HG03575 (cell line): ENCODE results near the gene CHID1.

Source experiments
- ATAC-seq: cut with Tn5 transposase; IDR thresholded peaks from one replicate; pipeline ENCODE4 v1.9.1; 2021; ENCODE audit not compliant: unreplicated experiment, insufficient number of reproducible peaks, low FRiP score; ENCODE audit errors: extremely low read depth

CHID1 gene

DNA sequence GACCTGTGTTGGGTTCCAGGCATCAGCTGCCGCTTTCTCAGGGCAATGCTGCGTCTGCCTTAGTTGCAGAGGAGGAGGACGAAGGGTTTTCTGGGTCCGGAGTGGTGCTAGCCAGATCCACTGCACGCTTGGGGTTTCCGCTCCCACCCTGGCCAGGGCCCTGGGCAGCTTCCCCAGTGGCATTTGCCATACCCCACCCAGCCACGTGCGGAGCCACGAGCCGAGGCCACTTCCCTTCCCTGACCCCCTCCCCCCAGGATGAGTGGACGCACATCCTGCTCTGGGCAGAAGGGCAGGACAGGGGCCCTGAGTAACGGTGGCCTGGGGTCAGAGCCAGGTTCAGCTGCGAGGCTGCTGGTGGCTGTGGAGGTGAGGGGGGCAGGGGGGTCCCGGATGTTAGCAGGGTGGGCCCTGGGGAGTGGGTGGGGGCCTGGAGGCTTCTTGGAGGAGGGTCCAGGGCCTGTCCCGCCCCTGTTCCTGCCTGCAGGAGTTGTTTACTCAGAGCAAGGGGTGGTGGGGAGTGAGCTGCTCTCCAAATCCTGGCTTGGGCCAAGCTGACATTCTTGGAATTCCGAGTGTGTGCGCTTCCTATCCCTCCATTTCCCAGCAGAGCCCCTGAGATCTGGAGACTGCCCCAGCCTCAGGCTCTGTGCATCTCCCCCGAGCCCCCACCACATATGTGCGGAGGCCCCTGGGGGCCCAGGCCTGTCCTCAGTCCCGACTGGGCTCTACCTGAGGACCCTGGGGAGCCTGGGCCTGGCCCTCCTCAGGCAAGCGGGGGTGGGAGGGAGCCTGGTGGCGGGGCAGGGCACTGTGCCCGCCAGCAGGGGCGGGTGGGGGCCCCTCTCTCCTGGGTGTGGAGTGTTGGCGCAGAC, 66.6 kb downstream of the CHID1 start:
- no peak for ATAC-seq

DNA sequence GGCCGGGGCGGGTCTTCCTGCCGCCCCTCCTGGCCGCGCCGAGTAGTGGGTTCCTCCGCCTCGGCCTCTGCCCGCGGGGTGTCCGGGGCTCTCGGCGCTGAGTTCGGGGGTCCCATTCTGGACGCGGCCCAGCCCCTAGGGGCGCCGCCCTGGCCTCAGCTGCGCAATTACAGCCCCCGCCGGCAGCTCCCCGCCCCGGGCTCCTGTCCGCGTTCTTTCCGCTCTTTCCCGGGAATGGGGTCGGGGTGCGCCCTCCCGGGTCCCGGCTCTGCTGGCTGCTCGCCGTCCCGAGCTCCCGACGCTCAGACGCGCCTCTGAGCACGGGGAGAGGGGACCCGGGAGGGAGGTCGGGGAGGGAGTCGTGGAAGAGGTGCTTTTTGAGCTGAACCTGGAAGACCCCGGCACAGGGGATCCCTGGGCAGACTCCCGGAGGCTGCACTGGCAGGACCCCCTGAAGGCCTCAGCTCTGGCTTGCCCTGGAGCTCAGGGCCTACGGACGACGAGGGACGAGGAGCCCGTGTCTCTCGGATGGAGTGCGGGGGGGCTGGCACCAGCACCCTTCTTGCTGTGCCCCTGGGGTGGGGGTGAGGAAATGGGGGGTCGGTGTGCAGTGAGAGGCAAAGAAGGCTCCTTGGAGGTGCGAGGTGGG, 67.4 kb downstream of the CHID1 start:
- ATAC-seq, result no peak

DNA sequence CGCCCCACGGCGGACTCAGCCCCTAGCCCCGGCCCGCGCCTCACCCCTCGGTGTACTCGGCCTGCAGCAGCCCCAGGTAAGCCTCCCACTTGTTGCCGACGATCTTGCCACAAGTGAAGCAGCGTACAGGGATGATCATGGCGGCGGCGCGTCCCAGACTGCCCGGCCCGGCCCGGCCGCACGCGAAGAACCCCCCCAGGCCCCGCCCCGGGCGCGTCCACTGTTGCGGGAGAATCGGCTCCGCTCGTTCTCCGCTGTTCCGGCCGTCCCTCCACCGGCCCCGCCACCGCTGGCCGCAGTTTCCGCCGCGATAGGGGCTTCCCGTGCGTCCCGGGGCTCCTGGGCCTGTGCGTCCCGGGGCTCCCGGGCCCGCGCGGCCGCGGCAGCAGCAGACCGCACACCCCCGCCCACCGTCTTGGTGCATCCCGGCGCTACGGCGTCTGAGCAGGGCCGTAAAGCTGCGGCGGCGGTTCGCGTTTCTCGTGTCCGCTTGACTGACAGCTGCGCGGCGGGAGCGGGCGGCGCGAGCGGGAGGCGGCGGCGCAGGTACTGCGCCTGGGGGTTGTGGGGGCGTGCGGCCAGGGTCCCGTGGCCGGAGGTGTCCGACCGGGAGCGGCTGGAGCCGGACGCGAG, 68.1 kb downstream of the CHID1 start, which contains the start of the genes POLR2L and TSPAN4:
Gene POLR2L, minus strand, starts transcription at position 160 of the 633 bp plus-strand sequence. Its CDS starts 21 bp downstream, at position 139.
Gene TSPAN4, plus strand, starts transcription at position 483 of the 633 bp plus-strand sequence. CDS start 7,453 bp downstream, outside the sequence.
- ATAC-seq, result no peak

DNA sequence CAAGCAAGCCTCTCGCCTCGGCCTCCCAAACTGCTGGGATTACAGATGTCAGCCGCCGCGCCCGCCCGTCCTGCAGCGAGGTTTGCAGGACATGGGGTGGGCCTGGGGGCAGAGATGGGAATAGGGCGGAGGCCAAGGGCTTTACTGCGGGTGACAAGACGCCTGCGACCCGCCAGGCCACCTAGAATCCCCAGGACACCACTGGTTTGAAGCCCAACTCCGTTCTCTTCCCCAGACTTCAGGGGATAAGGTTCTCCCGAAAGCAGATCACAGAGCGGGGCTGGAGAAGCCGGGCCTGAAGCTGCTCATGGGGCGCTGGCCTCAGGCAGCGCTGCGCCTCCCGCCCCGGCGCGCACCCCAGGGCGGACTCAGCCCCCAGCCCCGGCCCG, 68.6 kb downstream of the CHID1 start:
- no peak for ATAC-seq

DNA sequence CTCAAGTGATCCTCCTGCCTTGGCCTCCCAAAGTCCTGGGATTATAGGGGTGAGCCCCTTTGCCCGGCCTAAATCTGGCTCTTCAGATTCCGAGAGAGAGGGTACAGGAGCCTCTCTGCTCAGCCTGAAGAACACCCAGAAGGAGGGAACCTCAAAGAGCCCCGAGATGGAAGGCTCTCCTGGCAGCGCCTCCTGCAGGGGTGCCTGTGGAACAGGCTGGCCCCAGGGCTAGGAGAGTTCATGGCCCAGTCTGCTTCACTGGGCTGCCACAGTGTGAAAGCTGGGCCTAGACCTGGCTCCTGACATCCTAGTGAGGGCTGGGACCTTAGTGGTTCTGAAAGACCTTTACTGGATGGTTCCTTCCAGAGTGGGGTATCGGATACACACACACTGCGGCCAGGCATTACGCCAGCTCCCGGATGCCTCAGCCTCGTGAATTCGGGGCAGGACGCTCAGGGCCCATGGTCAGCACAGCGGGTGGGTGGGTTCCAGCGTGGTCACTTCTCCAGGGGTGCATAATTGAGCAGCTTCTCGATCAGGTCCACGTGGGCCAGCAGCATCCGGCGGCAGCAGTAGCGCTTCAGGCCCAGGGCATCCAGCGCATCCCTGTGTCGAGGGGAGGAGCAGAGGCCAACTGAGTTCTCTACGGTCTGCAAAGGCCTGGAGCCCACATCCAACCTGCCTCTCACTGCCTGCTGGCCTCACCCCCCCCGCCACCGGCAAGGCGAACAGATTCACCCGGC, 70.6 kb downstream of the CHID1 start:
- ATAC-seq, result no peak

DNA sequence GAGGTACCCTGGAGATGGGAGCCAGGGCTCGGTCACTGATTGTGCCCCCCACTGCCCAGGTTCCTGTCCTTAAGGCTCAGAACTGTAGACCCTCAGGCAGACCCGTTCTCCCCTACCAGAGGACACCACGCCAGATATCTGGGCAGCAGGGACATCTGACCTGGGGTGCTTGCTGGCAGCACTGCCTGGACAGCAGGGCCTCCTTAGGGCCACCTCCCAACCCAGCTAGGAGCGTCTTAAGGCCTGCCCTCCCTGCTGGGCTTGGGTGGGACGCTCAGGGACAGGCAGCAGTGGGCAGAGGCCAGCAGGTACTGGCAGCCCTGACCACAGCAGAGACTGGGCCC, 71.4 kb downstream of the CHID1 start:
- ATAC-seq, result no peak

DNA sequence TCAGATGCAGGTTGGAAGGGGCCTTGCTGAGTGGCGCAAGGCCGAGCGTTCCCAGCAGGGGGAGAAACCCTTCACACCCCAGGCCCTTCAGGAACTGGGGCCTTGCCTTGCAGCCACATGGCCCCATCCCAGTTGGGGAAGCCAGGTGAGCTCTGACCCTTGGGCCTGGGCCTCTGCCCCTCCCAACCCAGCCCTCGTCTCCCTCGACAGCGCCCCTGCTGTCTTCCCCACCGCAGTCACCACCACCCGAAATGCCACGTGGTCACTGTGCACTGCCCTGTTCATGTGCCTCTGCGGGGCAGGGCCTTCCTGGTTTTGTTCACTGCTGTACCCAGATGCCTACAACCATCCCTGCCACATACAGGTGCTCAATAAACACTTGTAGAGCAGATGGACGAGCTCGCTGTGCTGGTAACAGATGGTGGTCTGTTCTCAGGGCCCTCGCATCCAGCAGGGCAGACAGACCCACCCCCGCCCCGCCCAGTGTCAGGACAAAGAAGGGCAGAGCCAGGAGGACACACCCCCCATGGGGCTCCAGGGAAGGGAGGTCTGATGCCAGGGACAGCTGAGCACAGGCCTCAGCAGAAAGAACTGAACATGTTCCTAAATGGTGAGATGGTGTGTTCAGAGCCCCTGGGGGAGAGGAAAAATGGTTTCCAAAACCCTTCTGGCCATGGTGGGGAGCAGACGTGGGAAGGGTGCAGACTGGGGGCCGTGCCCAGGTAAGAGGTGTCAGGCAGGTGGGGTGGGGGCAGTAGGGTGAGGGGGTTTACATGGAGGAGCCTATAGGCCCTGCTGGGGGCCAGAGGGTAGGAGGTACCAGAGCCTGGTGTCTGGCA, 72.0 kb downstream of the CHID1 start:
- ATAC-seq, result no peak

DNA sequence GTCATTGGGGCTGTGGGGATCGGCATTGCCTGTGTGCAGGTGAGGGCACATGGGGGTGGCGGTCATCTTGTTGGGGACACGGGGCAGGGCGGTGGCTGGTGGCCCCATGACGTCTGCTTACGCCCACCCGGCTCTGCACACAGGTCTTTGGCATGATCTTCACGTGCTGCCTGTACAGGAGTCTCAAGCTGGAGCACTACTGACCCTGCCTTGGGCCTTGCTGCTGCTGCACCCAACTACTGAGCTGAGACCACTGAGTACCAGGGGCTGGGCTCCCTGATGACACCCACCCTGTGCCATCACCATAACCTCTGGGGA, 72.7 kb downstream of the CHID1 start:
- ATAC-seq, result no peak

DNA sequence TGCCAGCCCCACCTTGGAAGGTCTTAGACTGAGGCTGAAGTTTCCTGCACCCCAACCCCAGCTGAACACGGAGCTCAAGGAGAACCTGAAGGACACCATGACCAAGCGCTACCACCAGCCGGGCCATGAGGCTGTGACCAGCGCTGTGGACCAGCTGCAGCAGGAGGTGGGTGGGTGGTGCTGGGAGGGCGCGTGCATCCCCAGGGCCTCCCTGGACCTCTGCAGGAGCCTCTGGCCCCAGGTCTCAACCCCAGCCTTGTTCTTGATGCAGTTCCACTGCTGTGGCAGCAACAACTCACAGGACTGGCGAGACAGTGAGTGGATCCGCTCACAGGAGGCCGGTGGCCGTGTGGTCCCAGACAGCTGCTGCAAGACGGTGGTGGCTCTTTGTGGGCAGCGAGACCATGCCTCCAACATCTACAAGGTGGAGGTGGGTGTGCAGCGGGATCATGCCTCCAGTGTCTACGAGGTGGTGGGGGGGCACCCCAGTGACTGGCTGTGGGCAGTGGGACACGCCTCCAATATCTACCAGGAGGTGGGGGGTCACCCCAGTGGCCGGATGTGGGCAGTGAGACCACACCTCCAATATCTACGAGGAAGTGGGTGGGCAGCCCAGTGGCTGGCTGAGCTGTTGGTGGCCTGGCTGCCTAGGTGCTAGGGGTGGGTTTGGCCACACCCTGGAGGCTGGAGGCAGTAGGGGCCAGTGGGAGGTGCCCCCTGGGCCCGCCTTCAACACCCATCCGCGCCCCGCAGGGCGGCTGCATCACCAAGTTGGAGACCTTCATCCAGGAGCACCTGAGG, 73.2 kb downstream of the CHID1 start:
- no peak for ATAC-seq

DNA sequence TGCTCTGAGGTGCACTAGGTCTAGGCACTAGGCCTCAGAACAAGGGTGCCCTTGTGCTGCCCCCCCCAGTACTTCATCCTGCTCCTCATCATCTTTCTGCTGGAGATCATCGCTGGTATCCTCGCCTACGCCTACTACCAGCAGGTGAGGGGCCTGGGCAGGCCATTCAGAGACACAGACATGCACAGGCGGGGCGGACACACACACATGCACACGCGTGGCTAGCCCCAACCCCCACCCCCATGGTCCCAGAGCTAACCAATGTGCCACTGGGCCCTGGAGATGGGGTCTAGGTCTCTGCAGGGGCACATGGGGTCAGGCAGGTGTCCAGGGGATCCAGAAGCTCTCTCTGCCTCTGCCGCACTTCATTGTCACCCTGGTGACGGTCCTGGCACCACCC, 73.9 kb downstream of the CHID1 start:
- ATAC-seq, result no peak

DNA sequence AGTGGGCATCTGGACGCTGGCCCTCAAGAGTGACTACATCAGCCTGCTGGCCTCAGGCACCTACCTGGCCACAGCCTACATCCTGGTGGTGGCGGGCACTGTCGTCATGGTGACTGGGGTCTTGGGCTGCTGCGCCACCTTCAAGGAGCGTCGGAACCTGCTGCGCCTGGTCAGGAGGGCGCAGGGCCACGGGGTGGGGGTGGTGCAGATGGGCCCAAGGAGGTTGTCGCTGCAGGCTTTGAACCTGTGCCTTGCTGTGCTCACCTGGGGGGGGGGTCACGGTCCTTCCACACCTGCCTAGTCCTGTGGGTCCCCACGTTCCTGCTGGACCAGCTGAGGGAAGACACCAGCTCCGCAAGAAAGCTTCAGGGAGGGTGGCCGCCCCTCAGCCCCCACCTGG, 74.3 kb downstream of the CHID1 start:
- no peak for ATAC-seq

DNA sequence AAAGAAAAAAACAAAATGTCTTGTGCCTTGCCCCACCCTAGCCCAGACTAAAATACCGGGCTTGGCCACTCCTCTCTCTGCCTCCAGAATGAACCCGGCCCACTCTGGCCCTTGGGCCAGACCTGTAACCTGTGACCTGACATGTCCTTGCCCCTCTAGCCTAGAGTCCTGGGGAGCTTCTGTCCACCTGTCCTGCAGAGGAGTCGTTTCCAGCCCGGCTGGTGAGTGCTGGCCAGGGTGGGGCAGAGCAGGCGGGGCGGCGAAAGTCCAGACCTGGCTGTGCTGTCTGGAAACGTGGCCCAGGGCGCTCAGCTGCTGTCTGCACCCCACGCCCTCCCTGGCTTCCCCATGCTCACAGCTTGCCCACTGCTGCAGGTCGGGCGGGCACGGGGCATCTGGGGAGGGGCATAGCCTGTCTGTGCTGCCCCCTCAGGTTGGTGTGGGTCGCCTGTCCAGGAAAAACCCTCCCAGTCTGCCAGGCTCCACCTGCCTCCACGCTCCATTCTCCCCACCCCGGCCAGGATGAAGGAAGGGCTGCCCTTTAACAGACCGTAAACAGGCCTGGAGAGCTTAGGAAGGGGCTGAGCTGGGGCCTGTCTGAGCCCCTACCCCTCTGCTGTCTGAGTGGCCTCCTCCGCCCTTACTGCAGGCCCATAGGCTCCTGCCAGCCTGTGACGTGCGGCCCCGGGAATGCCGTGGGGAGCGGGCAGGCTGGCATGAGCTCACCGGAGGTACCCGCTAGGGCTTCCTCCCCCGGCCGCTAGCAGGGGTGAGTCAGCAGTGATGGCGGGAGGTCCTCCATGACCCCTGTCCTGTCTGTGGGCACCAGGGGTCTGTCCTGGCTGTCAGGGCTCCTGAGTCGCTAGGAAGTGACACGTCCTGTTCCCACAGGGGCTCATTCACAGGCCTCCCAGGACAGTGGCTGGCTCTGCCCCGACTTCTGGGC, 76.0 kb downstream of the CHID1 start:
- ATAC-seq, result no peak

DNA sequence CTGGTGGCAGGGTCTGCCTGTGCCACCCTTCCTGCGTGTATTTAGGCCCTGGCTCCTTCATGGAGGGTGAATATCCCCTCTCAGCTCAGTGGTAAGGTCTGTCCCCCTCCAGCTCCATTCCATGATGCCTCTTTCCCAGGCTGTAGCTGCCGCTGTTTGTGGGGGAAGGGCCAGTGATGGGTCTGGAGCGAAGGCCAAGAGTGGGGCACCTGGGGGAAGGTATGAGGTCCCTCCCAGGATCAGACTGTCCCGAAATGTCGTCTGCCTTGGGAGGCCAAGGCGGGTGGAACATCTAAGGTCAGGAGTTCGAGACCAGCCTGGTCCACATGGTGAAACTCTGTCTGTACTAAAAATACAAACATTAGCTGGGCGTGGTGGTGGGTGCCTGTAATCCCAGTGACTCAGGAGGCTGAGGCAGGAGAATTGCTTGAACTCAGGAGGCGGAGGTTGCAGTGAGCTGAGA, 76.7 kb downstream of the CHID1 start:
- ATAC-seq, result no peak

DNA sequence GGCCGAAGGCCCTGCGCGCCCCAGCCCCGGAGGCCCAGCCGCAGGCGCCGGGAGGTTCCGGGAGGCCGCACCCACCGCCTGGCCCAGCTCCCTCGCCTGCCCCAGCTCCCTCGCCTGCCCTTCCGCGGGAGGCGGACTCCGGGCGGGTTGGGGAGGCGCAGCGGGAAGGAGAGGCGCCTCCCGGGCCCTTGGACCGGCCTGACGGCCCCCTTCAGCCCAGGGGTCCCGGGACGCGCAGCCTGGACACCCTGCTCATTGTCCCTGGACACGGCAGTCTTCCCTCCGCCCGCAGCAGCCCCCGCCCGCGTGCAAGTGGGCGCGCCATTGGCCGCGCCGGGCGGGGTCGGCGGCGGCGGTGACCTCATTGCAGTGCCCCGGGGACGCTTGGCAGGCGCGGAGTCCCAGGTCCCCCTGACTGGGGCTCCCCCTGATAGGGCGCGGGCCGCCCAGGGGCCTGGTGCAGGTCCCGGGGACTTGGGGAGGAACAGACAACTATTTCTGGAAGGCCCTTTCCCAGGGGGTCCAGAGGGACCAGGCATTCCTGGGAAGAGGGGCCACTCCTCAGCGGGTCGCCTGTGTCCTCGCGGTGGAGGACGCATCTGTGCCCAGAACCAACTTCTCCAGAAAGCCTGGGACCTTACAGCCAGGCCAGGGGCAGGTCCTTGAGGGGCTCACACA, 77.4 kb downstream of the CHID1 start:
- no peak for ATAC-seq

DNA sequence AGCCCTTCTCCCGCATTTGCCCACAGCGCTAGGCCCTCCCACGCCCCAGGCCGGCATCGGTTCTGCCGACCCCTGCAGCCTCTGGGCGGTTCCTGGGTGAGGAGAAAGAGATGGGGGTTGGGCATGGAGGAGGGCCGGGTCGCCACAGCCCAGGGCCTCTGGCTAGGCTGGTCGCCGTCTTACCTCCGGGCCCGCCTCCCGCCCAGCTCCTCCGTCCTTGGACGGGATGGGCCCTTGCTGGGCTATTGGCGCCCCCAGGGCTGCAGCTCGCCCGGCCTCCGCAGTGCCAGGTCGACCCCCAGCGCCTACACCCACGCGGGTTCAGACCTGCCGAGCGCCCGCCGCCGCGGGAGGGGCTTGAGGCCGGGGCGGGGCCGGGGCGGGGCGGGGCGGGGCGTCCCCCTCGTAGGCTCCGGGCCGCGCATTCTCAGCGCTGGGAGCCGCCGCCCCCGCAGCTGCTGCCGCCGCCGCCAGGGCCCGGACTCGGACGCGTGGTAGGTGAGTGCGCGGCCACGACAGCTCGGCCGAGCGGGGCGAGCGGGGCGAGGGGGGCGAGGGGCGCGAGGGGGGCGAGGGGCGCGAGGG, 78.0 kb downstream of the CHID1 start, which contains the start of gene CD151:
Gene CD151, plus strand, starts transcription at position 424 of the 585 bp plus-strand sequence. CDS start 3,118 bp downstream, outside the sequence.
- ATAC-seq, result no peak
